WTC11 (cell line): Measurements from ENCODE around the gene HYI. TPM values are rescaled to one million over a fixed set of nuclear protein-coding genes. Genes with fewer than 3 reads are reported as not detected.
A peak's percentile ranks its signal among the peaks of the same experiment; 100 is the strongest.

ENCODE experiments used
- ATAC-seq: fragments of 200-7000 bp; cut with Tn5 transposase; 2 replicates; pipeline ENCODE4 v1.10.0; 2021; ENCODE audit warnings: mild to moderate bottlenecking, moderate library complexity
- CTCF ChIA-PET: fragments of 300-600 bp; sonication (Branson Sonifier 250); formaldehyde crosslinking; loops from one replicate; lab custom pipeline; 2021; ENCODE audit warnings: antibody characterized with exemption; lab: Charles Lee
- POLR2A ChIA-PET: fragments of 350-600 bp; sonication (Branson Sonifier 250); formaldehyde crosslinking; loops from one replicate; lab custom pipeline; 2021; ENCODE audit warnings: antibody characterized with exemption; lab: Charles Lee
- DNase-seq: peaks from one replicate; pipeline ENCODE4 v3.0.0; 2021; ENCODE audit warnings: low spot score
- H3K27ac Mint-ChIP-seq: 2 replicates; pipeline ENCODE4 v1.8.0; 2021; ENCODE audit warnings: mixed read lengths
- H3K27me3 Mint-ChIP-seq: 2 replicates; pipeline ENCODE4 v1.8.0; 2021; ENCODE audit warnings: low read depth, mild to moderate bottlenecking, moderate library complexity, mixed read lengths
- H3K36me3 Mint-ChIP-seq: 2 replicates; pipeline ENCODE4 v1.8.0; 2021; ENCODE audit warnings: mixed read lengths
- H3K4me1 Mint-ChIP-seq: 2 replicates; pipeline ENCODE4 v1.8.0; 2022; ENCODE audit warnings: mixed read lengths
- H3K4me3 Mint-ChIP-seq: 2 replicates; pipeline ENCODE4 v1.8.0; 2021; ENCODE audit warnings: mild to moderate bottlenecking, moderate library complexity, mixed read lengths
- H3K9me3 Mint-ChIP-seq: 2 replicates; pipeline ENCODE4 v1.8.0; 2021; ENCODE audit warnings: mixed read lengths
- ARID4B ChIP-seq: sonication (generic); formaldehyde crosslinking; IDR thresholded peaks from 2 replicates; pipeline ENCODE4 v1.8.0; 2023; ENCODE audit warnings: missing genetic modification reagents, mild to moderate bottlenecking, borderline replicate concordance
- ATF1 ChIP-seq: sonication (generic); formaldehyde crosslinking; IDR thresholded peaks from 2 replicates; pipeline ENCODE4 v1.8.1; 2023; ENCODE audit warnings: mild to moderate bottlenecking, moderate library complexity, missing genetic modification reagents
- E2F5 ChIP-seq: sonication (generic); formaldehyde crosslinking; IDR thresholded peaks from 2 replicates; pipeline ENCODE4 v1.8.1; 2022; ENCODE audit warnings: mild to moderate bottlenecking, moderate library complexity, missing genetic modification reagents
- EMX1 ChIP-seq: fragments of 250-450 bp; sonication (Bioruptor Pico); IDR thresholded peaks from 2 replicates; pipeline ENCODE4 v1.8.0; 2021; ENCODE audit warnings: mild to moderate bottlenecking
- GRHL2 ChIP-seq: fragments of 250-450 bp; sonication (Bioruptor Pico); IDR thresholded peaks from 2 replicates; pipeline ENCODE4 v1.8.0; 2022; ENCODE audit warnings: mild to moderate bottlenecking, moderate library complexity; ENCODE audit not compliant: insufficient replicate concordance, severe bottlenecking
- GTF2I ChIP-seq: fragments of 250-450 bp; sonication (Bioruptor Pico); conservative IDR thresholded peaks from 2 replicates; pipeline ENCODE4 v1.4.0; 2021; ENCODE audit warnings: mild to moderate bottlenecking
- MLX ChIP-seq: sonication (generic); formaldehyde crosslinking; IDR thresholded peaks from 2 replicates; pipeline ENCODE4 v1.8.1; 2023; ENCODE audit warnings: mild to moderate bottlenecking, missing genetic modification reagents, moderate library complexity
- NFE2L1 ChIP-seq: sonication (generic); formaldehyde crosslinking; IDR thresholded peaks from 2 replicates; pipeline ENCODE4 v1.8.1; 2023; ENCODE audit warnings: missing genetic modification reagents
- NFYB ChIP-seq: sonication (generic); formaldehyde crosslinking; conservative IDR thresholded peaks from 2 replicates; pipeline ENCODE4 v1.8.0; 2022; ENCODE audit warnings: low read depth, missing genetic modification reagents
- NR2C2 ChIP-seq: sonication (generic); formaldehyde crosslinking; IDR thresholded peaks from 2 replicates; pipeline ENCODE4 v1.8.0; 2022; ENCODE audit warnings: mild to moderate bottlenecking, missing genetic modification reagents
- NR3C1 ChIP-seq: sonication (generic); formaldehyde crosslinking; conservative IDR thresholded peaks from 2 replicates; pipeline ENCODE4 v1.8.1; 2023; ENCODE audit warnings: low read depth, mild to moderate bottlenecking, missing genetic modification reagents
- RORB ChIP-seq: fragments of 250-450 bp; sonication (Bioruptor Pico); IDR thresholded peaks from 2 replicates; pipeline ENCODE4 v1.9.0; 2021; ENCODE audit warnings: mild to moderate bottlenecking
- SOX15 ChIP-seq: fragments of 250-450 bp; sonication (Bioruptor Pico); IDR thresholded peaks from 2 replicates; pipeline ENCODE4 v1.9.0; 2021; ENCODE audit warnings: mild to moderate bottlenecking
- SP1 ChIP-seq: sonication (generic); formaldehyde crosslinking; conservative IDR thresholded peaks from 2 replicates; pipeline ENCODE4 v1.8.1; 2022; ENCODE audit warnings: missing genetic modification reagents
- TEAD4 ChIP-seq: sonication (generic); formaldehyde crosslinking; IDR thresholded peaks from 2 replicates; pipeline ENCODE4 v1.8.0; 2022; ENCODE audit warnings: mild to moderate bottlenecking, missing genetic modification reagents
- USF2 ChIP-seq: sonication (generic); formaldehyde crosslinking; IDR thresholded peaks from 2 replicates; pipeline ENCODE4 v1.8.1; 2023; ENCODE audit warnings: mild to moderate bottlenecking, missing genetic modification reagents, moderate library complexity
- ZNF232 ChIP-seq: sonication (generic); formaldehyde crosslinking; IDR thresholded peaks from 2 replicates; pipeline ENCODE4 v1.8.0; 2022; ENCODE audit warnings: mild to moderate bottlenecking, missing genetic modification reagents
- ZNF317 ChIP-seq: sonication (generic); formaldehyde crosslinking; IDR thresholded peaks from 2 replicates; pipeline ENCODE4 v1.8.1; 2023; ENCODE audit warnings: low read depth, mild to moderate bottlenecking, moderate library complexity, missing genetic modification reagents, borderline replicate concordance
- ZNF512 ChIP-seq: sonication (generic); formaldehyde crosslinking; IDR thresholded peaks from 2 replicates; pipeline ENCODE4 v1.8.1; 2022; ENCODE audit warnings: missing genetic modification reagents, borderline replicate concordance
- total RNA-seq: library from RNA; stranded (reverse); gene quantifications from 3 replicates; pipeline ENCODE4 v1.2.3, GENCODE V29; 2021
- TF ChIP-seq, protein P1 (sequence below): fragments of 250-450 bp; sonication (Bioruptor Pico); IDR thresholded peaks from 2 replicates; pipeline ENCODE4 v1.9.0; 2021; ENCODE audit warnings: mild to moderate bottlenecking
- TF ChIP-seq, protein P2 (sequence below): sonication (generic); formaldehyde crosslinking; IDR thresholded peaks from 2 replicates; pipeline ENCODE4 v1.8.0; 2023; ENCODE audit warnings: missing genetic modification reagents

The HYI gene
- total RNA-seq, 1 experiment from 2014 or later = 23.2 TPM

- Mint-ChIP-seq H3K27me3 (no peaks in the 10 kb centered on the region), H3K4me3 (no peak overlapping the region), H3K9me3 (no peaks in the 10 kb centered on the region), H3K36me3 (peaks cover 17% of the 10 kb centered on the region), H3K4me1 (peaks cover 3% of the 10 kb centered on the region), H3K27ac (no peak overlapping the region)
- DNase-seq = no peak
- CTCF ChIA-PET = interaction anchor here (0.7 kb wide), 1 partner anchor 610 kb away, joined by 3 read pairs; no protein-coding TSS in a partner anchor
- no peak for ATAC-seq
- POLR2A ChIA-PET = no interaction called here
- no peak for TF ChIP-seq NFE2L1 (CRISPR knock-in tag)
- no peak for TF ChIP-seq ZNF232 (CRISPR knock-in tag)
- TF ChIP-seq EMX1 (CRISPR knock-in tag) = no peak
- TF ChIP-seq MLX = no peak
- no peak for TF ChIP-seq USF2 (CRISPR knock-in tag)
- no peak for TF ChIP-seq NR2C2
- TF ChIP-seq, protein P1, sequence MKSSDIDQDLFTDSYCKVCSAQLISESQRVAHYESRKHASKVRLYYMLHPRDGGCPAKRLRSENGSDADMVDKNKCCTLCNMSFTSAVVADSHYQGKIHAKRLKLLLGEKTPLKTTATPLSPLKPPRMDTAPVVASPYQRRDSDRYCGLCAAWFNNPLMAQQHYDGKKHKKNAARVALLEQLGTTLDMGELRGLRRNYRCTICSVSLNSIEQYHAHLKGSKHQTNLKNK (CRISPR knock-in tag) = no peak
Measured at GRCh38 chr1:43438006-43438405, 15.7 kb downstream of the HYI start.

GRCh38 chr1:43437031-43437973, 16.4 kb downstream of the HYI start:
- Mint-ChIP-seq H3K27me3 (no peaks in the 10 kb centered on the region), H3K36me3 (peaks cover 18% of the 10 kb centered on the region), H3K9me3 (no peaks in the 10 kb centered on the region)
- ATAC-seq = no peak; the same call in 1 of the 2 replicates
- CTCF ChIA-PET = interaction anchor here (0.7 kb wide), 1 partner anchor 611 kb away, joined by 3 read pairs; no protein-coding TSS in a partner anchor
- POLR2A ChIA-PET = no interaction called here
- TF ChIP-seq SOX15 (CRISPR knock-in tag) (no peak), GTF2I (CRISPR knock-in tag) (no peak), SP1 (CRISPR knock-in tag) (no peak), TEAD4 (CRISPR knock-in tag) (no peak), GRHL2 (no peak)
- TF ChIP-seq, protein P2, sequence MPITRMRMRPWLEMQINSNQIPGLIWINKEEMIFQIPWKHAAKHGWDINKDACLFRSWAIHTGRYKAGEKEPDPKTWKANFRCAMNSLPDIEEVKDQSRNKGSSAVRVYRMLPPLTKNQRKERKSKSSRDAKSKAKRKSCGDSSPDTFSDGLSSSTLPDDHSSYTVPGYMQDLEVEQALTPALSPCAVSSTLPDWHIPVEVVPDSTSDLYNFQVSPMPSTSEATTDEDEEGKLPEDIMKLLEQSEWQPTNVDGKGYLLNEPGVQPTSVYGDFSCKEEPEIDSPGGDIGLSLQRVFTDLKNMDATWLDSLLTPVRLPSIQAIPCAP (CRISPR knock-in tag) = no peak
- TF ChIP-seq, all 79 proteins: peak for 0
- no peak for DNase-seq
- H3K4me3 Mint-ChIP-seq = no peak overlapping the region
- H3K27ac Mint-ChIP-seq = peak overlapping the region; percentile 18; the same call in 1 of the 2 replicates
- peaks cover 3% of the 10 kb centered on the region for H3K4me1 Mint-ChIP-seq

- Mint-ChIP-seq H3K9me3 (no peaks in the 10 kb centered on the region), H3K27me3 (no peaks in the 10 kb centered on the region), H3K36me3 (peaks cover 26% of the 10 kb centered on the region), H3K4me1 (peaks cover 3% of the 10 kb centered on the region), H3K27ac (peak overlapping the region; percentile 6; the same call in 1 of the 2 replicates), H3K4me3 (no peak overlapping the region)
- DNase-seq (no peak), ATAC-seq (no peak)
- ChIA-PET POLR2A (no interaction called here), CTCF (interaction anchor here (0.7 kb wide), 1 partner anchor 498 kb away, joined by 3 read pairs; no protein-coding TSS in a partner anchor)
- TF ChIP-seq ARID4B (CRISPR knock-in tag) (no peak), ATF1 (CRISPR knock-in tag) (no peak), NR3C1 (no peak), E2F5 (CRISPR knock-in tag) (no peak), ZNF512 (CRISPR knock-in tag) (no peak), ZNF317 (CRISPR knock-in tag) (no peak), RORB (CRISPR knock-in tag) (no peak), NFYB (CRISPR knock-in tag) (no peak)
Measured at GRCh38 chr1:43436371-43436770, 17.4 kb downstream of the HYI start.
